Ramos (cell line): ENCODE measurements around the gene PCDHGA1.
"Not testable (repeated sequence)": the region's sequence is repeated elsewhere in the genome, so short reads cannot be mapped to it uniquely, and the experiment has no call there.

Experiments
- in situ Hi-C: fragments of 300-500 bp; cut with MboI; formaldehyde crosslinking; loops from one replicate; pipeline ENCODE4 v1.14.3; 2022; ENCODE audit warnings: low sequenced_read_pairs; ENCODE audit not compliant: unreplicated experiment

The PCDHGA1 gene

DNA sequence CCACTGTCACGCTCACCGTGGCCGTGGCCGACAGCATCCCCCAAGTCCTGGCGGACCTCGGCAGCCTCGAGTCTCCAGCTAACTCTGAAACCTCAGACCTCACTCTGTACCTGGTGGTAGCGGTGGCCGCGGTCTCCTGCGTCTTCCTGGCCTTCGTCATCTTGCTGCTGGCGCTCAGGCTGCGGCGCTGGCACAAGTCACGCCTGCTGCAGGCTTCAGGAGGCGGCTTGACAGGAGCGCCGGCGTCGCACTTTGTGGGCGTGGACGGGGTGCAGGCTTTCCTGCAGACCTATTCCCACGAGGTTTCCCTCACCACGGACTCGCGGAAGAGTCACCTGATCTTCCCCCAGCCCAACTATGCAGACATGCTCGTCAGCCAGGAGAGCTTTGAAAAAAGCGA is 102.4 kb downstream of the PCDHGA1 start:
- in situ Hi-C loops, result not testable (repeated sequence)

DNA sequence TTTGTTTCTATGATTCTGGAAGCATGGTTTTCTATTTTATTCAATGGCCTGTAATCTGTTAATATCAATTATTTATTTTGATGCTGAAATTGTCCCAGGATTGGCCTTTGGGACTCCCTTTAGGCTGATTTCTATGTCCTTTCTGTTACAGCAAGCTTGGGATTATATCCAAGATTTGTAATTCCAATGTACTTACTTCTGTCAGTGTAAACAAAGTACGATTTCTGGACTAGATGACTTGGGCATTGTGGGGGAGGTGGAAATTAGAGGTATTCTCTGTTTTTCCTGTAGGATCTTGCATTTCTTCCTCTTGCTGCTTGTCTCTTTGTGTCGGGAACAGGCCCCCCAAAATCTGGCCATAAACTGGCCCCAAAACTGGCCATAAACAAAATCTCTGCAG is 103.7 kb downstream of the PCDHGA1 start:
- in situ Hi-C loops, result no loop called here

DNA sequence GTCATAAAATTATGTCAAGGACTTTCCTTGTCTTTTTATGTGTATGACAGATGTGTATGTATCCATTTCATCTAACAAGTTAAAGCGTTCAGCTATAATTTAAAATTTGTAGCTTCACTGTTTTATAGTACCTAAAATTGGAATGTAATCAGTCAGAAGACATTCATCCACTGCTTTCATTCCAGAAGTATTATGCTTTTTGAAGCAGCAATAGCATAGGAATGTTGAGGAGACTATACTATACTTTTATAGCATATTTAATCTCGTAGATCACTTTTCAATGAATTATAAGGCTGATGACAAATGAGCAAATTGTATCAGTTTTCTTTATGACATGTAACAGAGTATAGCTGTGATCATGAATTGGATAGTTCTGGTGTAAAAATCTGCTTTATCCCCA is 106.9 kb downstream of the PCDHGA1 start:
- in situ Hi-C loops, result no loop called here

DNA sequence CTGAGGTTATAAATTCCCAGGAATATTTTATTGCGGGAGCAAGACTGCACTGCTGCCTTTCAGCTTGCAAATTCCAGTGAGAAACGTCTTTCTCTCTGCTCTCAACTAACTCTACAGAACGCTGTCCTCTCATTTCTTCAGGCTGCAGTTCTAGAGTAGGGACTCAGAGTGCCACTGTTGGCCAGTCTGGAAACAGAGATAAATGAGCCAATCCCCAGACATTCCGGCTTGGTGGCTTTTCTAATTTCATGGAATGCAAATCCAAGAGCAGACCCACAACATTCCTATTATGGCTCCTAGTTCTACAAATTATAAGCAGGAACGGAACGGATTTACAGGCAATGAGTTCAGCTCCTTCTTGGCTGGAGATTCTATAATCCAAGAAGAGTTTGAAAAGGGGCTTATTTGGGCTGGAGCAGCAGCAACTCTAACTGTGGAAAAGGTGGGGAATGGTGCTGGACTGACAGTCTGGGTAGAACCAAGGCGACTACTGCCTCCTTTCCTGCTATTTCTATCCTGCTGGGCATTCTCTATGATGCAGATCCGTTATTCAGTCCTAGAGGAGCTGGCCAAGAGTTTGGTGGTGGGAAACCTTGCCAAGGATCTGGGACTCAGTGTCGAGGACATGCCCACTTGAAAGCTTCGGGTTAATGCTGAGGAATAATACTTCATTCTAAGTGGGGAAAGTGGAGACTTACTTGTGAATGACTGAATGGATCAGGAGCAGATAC is 109.3 kb downstream of the PCDHGA1 start:
- in situ Hi-C loops, result no loop called here

DNA sequence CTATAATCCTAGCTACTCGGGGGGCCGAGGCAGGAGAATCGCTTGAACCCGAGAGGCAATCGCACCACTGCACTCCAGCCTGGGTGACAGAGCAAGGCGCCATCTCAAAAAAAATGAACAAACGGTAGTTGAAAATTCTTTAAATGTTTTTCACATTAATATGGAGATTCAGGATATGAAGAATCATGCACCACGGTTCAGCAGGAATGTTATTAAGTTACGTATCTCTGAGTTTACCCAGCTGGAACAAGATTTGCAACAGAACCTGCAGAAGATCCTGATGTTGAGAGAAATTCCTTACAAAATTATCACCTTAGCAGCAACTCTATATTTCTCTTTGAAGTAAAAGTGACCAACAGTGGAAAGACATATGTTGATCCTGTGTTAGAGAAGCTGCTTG is 110.0 kb downstream of the PCDHGA1 start:
- in situ Hi-C loops, result no loop called here

DNA sequence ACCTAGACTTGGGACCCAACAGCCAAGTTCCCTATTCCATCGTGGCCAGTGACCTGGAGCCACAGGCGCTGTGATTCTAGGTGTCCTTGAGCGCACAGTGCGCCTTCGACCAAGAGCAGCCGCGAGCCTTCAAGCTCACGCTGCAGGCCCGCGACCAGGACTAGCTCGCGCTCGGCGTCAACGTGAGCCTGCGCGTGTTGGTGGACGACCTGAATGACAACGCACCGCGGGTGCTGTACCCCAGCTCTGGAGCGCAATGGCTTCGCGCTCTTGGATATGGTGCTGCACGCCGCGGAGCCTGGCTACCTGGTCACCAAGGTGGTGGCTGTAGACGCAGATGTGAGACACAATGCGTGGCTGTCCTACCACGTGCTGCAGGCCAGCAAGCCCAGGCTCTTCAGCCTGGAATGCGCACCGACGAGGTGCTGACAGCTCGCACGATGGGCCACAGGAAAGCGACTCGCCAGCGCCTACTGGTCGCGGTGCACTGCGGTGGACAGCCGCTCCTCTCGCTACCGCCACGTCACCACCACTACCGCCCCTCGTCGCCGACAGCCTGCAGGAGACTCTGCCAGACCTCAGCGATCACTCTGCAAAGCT is 111.4 kb downstream of the PCDHGA1 start:
- in situ Hi-C loops, result no loop called here

DNA sequence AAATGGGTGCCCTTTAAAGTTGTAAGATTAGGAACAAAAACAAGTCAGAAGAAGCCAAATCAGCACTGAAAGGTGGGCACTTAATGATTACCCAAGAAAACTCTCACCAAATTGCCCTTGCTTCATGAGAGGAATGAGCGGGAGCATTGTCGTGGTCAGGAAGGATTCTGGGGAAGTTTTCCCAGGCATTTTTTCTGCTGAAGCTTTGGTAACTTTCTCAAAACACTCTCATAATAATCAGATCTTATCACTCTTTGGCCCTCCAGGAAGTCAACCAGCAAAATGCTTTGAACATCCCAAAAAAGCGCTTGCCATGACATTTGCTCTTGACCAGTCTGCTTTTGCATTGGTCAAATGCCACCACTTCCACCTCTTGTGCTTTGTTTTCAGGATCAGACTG is 135.0 kb downstream of the PCDHGA1 start:
- in situ Hi-C loops, result no loop called here

DNA sequence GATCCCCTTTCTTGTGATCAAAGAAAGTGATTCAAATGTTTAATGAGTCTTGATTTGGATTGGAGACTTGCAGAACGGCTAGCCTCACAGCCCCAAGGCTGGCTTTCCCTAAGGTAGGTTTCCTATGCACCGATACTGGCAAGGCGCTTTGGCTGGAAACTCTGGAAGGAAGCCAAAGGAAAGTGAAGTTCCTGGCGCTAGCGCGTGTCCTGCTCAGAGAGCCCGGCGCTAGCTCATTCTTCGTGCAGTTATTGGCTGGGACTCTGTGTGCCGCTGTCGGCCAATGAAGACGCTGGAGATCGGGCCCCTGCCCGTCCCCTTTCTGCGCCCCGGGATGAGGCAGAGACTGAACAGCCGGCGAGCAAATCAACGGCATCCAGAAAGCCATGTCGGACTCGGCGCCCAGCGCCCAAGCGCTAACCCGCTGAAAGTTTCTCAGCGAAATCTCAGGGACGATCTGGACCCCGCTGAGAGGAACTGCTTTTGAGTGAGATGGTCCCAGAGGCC is 145.4 kb downstream of the PCDHGA1 start, which contains the start of gene PCDHGC3:
PCDHGC3 (plus strand) TSS at position 342 of the 507 bp plus-strand sequence; CDS start at position 493, 151 bp downstream.
- in situ Hi-C loops, result loop anchor here (5.0 kb wide), 1 partner anchor 82 kb away; no protein-coding TSS in a partner anchor

DNA sequence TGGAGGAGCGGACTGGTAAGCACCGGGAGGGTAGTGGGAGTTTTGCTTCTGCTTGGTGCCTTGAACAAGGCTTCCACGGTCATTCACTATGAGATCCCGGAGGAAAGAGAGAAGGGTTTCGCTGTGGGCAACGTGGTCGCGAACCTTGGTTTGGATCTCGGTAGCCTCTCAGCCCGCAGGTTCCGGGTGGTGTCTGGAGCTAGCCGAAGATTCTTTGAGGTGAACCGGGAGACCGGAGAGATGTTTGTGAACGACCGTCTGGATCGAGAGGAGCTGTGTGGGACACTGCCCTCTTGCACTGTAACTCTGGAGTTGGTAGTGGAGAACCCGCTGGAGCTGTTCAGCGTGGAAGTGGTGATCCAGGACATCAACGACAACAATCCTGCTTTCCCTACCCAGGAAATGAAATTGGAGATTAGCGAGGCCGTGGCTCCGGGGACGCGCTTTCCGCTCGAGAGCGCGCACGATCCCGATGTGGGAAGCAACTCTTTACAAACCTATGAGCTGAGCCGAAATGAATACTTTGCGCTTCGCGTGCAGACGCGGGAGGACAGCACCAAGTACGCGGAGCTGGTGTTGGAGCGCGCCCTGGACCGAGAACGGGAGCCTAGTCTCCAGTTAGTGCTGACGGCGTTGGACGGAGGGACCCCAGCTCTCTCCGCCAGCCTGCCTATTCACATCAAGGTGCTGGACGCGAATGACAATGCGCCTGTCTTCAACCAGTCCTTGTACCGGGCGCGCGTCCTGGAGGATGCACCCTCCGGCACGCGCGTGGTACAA is 146.0 kb downstream of the PCDHGA1 start:
- in situ Hi-C loops, result loop anchor here (5.0 kb wide), 1 partner anchor 81 kb away; no protein-coding TSS in a partner anchor

DNA sequence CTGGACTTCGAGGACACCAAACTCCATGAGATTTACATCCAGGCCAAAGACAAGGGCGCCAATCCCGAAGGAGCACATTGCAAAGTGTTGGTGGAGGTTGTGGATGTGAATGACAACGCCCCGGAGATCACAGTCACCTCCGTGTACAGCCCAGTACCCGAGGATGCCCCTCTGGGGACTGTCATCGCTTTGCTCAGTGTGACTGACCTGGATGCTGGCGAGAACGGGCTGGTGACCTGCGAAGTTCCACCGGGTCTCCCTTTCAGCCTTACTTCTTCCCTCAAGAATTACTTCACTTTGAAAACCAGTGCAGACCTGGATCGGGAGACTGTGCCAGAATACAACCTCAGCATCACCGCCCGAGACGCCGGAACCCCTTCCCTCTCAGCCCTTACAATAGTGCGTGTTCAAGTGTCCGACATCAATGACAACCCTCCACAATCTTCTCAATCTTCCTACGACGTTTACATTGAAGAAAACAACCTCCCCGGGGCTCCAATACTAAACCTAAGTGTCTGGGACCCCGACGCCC is 146.8 kb downstream of the PCDHGA1 start:
- in situ Hi-C loops, result loop anchor here (5.0 kb wide), 1 partner anchor 80 kb away; no protein-coding TSS in a partner anchor

DNA sequence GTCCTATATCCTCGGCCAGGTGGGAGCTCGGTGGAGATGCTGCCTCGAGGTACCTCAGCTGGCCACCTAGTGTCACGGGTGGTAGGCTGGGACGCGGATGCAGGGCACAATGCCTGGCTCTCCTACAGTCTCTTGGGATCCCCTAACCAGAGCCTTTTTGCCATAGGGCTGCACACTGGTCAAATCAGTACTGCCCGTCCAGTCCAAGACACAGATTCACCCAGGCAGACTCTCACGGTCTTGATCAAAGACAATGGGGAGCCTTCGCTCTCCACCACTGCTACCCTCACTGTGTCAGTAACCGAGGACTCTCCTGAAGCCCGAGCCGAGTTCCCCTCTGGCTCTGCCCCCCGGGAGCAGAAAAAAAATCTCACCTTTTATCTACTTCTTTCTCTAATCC is 147.5 kb downstream of the PCDHGA1 start:
- in situ Hi-C loops, result loop anchor here (5.0 kb wide), 1 partner anchor 79 kb away; no protein-coding TSS in a partner anchor

DNA sequence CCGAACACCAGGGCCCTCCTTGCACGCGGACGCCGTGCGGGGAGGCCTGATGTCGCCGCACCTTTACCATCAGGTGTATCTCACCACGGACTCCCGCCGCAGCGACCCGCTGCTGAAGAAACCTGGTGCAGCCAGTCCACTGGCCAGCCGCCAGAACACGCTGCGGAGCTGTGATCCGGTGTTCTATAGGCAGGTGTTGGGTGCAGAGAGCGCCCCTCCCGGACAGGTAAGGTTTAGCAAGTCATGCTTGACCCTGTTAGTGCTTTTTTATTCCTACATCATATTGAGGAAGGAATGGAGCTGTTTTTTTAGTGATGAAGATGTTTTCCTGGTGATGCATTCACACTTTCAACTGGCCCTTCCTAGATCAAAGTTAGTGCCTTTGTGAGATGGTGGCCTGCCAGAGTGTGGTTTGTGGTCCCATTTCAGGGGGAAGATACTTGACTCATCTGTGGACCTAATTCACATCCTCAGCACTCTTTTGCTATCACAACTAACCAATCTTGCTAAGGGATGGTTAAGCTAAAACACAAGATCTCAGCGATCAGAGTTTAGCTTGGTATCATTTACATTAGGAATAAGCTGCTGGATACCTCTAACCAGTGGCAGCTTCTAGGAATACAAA is 148.1 kb downstream of the PCDHGA1 start:
- in situ Hi-C loops, result loop anchor here (5.0 kb wide), 1 partner anchor 79 kb away; no protein-coding TSS in a partner anchor

DNA sequence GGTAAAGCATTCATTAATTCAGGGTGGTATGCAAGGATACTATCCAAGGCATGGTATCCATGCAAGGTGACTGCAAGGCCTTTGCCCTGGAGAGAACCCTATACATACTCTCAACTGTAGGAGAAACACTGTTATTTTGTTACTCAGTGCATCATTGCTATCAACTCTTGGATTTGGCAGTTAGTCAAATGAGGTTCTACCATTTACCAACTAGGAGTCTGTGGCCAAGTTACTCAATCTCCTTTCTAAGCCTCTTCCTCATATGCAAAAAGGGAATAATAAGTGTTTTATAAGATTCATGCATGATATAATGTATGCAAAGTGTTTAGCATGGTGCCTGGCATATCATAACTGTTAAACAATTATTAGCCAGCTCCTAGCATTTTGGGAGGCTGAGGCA is 149.5 kb downstream of the PCDHGA1 start:
- in situ Hi-C loops, result loop anchor here (5.0 kb wide), 1 partner anchor 78 kb away; no protein-coding TSS in a partner anchor

DNA sequence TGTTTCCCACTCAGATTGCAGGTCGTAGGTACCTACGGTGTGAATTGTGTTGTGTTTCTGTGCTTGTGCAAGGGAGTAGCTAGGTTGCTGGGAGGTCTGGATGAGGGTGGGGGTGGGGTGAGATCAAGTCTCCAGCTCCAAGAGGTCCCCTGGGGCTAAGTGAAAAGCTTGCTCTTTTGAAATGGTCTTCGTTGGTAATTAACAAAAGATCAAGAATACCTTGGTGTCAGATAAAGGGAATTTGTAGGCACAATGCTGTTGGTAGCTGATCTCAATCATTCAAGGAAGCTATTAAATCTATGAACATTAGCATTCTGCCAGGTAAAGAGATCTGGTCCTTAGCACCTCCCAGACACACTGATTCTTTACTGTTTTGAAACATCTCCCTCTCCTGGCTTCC is 153.6 kb downstream of the PCDHGA1 start:
- in situ Hi-C loops, result no loop called here

DNA sequence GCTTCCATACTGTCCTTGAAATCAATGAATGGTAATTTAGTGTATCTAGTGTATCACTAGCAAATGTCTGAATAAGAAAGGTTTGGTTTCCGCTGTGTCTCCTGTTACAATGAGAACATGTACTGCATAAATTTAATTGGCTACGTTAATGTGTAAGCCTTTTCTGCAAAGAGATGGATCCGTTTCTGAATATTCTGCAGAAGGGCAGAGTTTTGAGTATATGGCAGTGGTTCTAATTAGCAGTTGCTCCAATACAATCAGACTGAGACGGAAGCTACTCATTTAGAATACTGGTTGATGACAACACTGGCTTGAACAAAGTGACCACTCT is 154.0 kb downstream of the PCDHGA1 start:
- in situ Hi-C loops, result no loop called here

DNA sequence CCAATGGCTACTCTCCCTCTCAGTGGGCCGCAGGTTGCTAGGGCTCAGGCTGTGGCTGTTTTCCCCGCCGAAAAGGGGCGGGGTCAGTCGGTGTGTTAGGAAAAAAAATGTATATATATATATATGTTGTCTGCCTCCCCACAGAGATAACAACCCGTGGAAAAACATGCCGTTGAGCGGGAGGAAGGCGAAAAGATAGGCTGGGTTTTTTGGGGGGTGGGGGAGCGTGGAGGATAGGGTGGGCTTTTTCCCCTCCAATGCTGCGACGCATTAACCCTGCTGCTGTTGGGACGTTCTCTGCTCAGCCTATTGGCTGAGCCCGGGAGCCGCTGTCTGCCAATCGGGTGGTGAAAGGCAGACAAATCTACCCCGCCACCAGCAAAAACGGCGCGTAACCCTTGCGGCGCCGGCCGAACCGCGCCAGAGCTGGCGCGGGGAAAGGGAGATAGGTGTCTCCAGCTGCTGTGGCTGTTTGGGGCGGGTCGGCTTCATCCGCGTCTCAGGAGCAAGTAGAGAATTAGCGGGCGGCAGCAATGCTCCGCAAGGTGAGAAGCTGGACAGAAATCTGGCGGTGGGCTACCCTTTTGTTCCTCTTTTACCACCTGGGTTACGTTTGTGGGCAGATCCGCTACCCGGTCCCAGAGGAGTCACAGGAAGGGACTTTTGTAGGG is 154.5 kb downstream of the PCDHGA1 start, which contains the start of gene PCDHGC4:
PCDHGC4 (plus strand) TSS at position 390 of the 671 bp plus-strand sequence; CDS start at position 534, 144 bp downstream.
- in situ Hi-C loops, result no loop called here

DNA sequence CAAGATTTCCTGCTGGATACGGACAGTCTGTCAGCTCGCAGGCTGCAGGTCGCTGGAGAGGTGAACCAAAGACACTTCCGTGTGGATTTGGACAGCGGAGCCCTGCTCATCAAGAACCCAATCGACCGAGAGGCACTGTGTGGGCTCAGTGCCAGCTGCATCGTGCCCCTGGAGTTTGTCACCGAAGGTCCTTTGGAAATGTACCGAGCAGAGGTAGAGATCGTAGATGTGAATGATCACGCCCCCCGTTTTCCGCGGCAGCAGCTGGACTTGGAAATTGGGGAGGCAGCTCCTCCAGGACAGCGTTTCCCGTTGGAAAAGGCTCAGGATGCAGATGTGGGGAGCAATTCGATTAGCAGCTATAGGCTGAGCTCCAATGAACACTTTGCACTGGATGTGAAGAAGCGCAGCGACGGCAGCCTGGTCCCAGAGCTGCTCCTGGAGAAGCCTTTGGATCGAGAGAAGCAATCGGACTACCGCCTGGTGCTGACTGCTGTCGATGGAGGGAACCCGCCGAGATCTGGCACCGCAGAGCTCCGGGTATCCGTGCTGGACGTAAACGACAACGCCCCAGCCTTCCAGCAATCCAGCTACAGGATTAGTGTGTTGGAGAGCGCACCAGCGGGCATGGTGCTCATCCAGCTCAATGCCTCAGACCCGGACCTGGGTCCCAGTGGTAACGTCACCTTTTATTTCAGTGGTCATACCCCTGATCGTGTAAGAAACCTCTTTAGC is 155.2 kb downstream of the PCDHGA1 start:
- in situ Hi-C loops, result no loop called here

DNA sequence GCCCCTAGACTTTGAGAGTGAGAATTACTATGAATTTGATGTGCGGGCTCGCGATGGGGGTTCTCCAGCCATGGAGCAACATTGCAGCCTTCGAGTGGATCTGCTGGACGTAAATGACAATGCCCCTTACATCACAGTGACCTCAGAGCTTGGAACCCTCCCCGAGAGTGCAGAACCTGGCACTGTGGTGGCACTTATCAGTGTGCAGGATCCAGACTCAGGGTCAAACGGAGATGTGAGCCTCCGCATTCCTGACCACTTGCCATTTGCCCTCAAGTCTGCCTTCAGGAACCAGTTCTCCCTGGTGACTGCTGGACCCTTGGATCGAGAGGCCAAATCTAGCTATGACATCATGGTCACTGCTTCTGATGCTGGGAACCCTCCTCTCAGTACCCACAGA is 155.8 kb downstream of the PCDHGA1 start:
- in situ Hi-C loops, result no loop called here

DNA sequence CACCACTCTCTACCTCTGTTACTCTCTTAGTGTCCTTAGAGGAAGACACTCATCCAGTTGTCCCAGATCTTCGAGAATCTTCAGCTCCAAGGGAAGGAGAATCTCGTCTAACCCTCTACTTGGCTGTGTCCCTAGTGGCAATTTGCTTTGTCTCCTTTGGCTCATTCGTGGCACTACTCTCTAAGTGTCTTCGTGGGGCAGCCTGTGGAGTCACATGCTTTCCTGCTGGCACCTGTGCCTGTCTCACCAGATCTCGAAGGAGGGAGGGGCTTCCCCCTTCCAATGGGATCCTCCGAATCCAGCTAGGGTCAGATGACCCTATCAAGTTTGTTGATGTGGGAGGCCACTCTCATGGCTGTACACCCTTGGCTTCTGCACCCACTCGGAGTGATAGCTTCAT is 156.8 kb downstream of the PCDHGA1 start:
- in situ Hi-C loops, result no loop called here
